A673 (cell line): Measurements from ENCODE around the gene MYOG. TPM values are rescaled to one million over a fixed set of nuclear protein-coding genes. Genes with fewer than 3 reads are reported as not detected.

Experiments used
- Bru-seq: library from RNA; stranded (reverse); fragments of 400-500 nt; gene quantifications from one replicate; lab custom pipeline; 2021; lab: Mats Ljungman, UMichigan
- BruChase-seq, 2 experiments: library from RNA; stranded (reverse); fragments of 400-500 nt; gene quantifications; one replicate each; lab custom pipeline; 2021; lab: Mats Ljungman, UMichigan
- BruUV-seq: library from RNA; stranded (reverse); fragments of 400-500 nt; replicated peaks from 2 replicates; lab custom pipeline; 2021; lab: Mats Ljungman, UMichigan
- CTCF ChIA-PET: fragments of 300-600 bp; sonication (Branson Sonifier 250); formaldehyde crosslinking; loops from one replicate; lab custom pipeline; 2022; ENCODE audit warnings: antibody characterized with exemption; lab: Charles Lee
- POLR2A ChIA-PET: fragments of 300-600 bp; sonication (Branson Sonifier 250); formaldehyde crosslinking; loops from one replicate; lab custom pipeline; 2022; ENCODE audit warnings: antibody characterized with exemption; ENCODE audit not compliant: low non-redundant PET; lab: Charles Lee
- DNase-seq: peaks from one replicate; pipeline ENCODE4 v3.0.0-alpha.2; 2015; ENCODE audit warnings: low spot score
- H3K27ac ChIP-seq: fragments of 200-600 bp; sonication (generic); 2 replicates; pipeline ENCODE4 v1.5.1; 2016; ENCODE audit warnings: mixed run types, low read depth, mild to moderate bottlenecking, mixed read lengths, antibody characterized with exemption, low read length; ENCODE audit not compliant: poor library complexity, severe bottlenecking
- H3K27me3 ChIP-seq: fragments of 200-600 bp; sonication (generic); replicated peaks from 2 replicates; pipeline ENCODE4 v1.6.1; 2017; ENCODE audit warnings: mixed run types, low read depth, mild to moderate bottlenecking, mixed read lengths, antibody characterized with exemption, low read length; ENCODE audit not compliant: insufficient read depth, poor library complexity
- H3K36me3 ChIP-seq: fragments of 200-600 bp; sonication (generic); 2 replicates; pipeline ENCODE4 v1.6.1; 2016; ENCODE audit warnings: mixed run types, mild to moderate bottlenecking, mixed read lengths, antibody characterized with exemption, low read length; ENCODE audit not compliant: insufficient read depth, poor library complexity, severe bottlenecking
- H3K4me1 ChIP-seq: fragments of 200-600 bp; sonication (generic); 2 replicates; pipeline ENCODE4 v1.6.1; 2017; ENCODE audit warnings: mixed run types, mild to moderate bottlenecking, mixed read lengths, antibody characterized with exemption, low read length; ENCODE audit not compliant: insufficient read depth, poor library complexity, severe bottlenecking
- H3K4me3 ChIP-seq: fragments of 200-600 bp; sonication (generic); 2 replicates; pipeline ENCODE4 v1.5.1; 2016; ENCODE audit warnings: low read depth, mixed run types, mild to moderate bottlenecking, mixed read lengths, low read length; ENCODE audit not compliant: poor library complexity, severe bottlenecking
- H3K9me3 ChIP-seq: fragments of 200-600 bp; sonication (generic); 2 replicates; pipeline ENCODE4 v1.6.1; 2016; ENCODE audit warnings: mixed run types, low read depth, mild to moderate bottlenecking, mixed read lengths, antibody characterized with exemption, low read length; ENCODE audit not compliant: poor library complexity, severe bottlenecking
- CTCF ChIP-seq: fragments of 300-800, 200-600 bp; sonication (generic); conservative IDR thresholded peaks from 2 replicates; pipeline ENCODE4 v1.5.1; 2017; ENCODE audit warnings: low read depth, mild to moderate bottlenecking, antibody characterized with exemption, low read length, moderate library complexity, mixed read lengths
- EZH2 ChIP-seq: fragments of 200-600 bp; sonication (generic); IDR thresholded peaks from 2 replicates; pipeline ENCODE4 v1.6.1; 2017; ENCODE audit warnings: borderline replicate concordance, low read depth, mild to moderate bottlenecking, mixed read lengths, antibody characterized with exemption, low read length; ENCODE audit not compliant: poor library complexity, severe bottlenecking
- intact Hi-C: fragments of 100-400 bp; cut with micrococcal nuclease; formaldehyde crosslinking; loops from one replicate; pipeline ENCODE4 v1.10.0; 2022; ENCODE audit not compliant: unreplicated experiment
- long read RNA-seq: library from polyadenylated mRNA; stranded (forward); transcript quantifications from one replicate; pipeline ENCODE4 v2.0.0, GENCODE V29; 2022
- total RNA-seq: library from RNA; stranded (reverse); gene quantifications from 2 replicates; pipeline ENCODE4 v1.2.3, GENCODE V29; 2021

Gene MYOG
- not detected in 2 replicates for total RNA-seq
- not detected for Bru-seq, nascent RNA
- BruChase-seq, experiment 1, labeled RNA remaining after a 2-hour chase: not detected
- BruChase-seq, experiment 2, labeled RNA remaining after a 6-hour chase: not detected
- long read RNA-seq: 0 reads

GRCh38 chr1:203085528-203086406 lies at the start of gene MYOG:
Gene MYOG, minus strand, starts transcription at chr1:203086012. Its CDS starts 51 bp downstream, at chr1:203085961.
- Histone ChIP-seq H3K4me1 (no peaks in the 10 kb centered on the region), H3K27ac (no peak within 1 kb of the TSS), H3K4me3 (no peak within 1 kb of the TSS), H3K36me3 (no peaks in the 10 kb centered on the region), H3K27me3 (peaks cover 3% of the 10 kb centered on the region), H3K9me3 (no peaks in the 10 kb centered on the region)
- CTCF ChIA-PET: no interaction called here
- TF ChIP-seq EZH2: no peak
- no peak for TF ChIP-seq CTCF
- intact Hi-C loops: no loop called here
- BruUV-seq: no TSS peak
- POLR2A ChIA-PET: no interaction called here
- no peak for DNase-seq

- no peaks in the 10 kb centered on the region for H3K36me3 ChIP-seq
- H3K27me3 ChIP-seq: no peaks in the 10 kb centered on the region
- no peaks in the 10 kb centered on the region for H3K4me1 ChIP-seq
- H3K9me3 ChIP-seq: no peaks in the 10 kb centered on the region
- TF ChIP-seq EZH2 (no peak), CTCF (no peak)
- no peak overlapping the region for H3K27ac ChIP-seq
- intact Hi-C loops: no loop called here
- ChIA-PET POLR2A (no interaction called here), CTCF (no interaction called here)
- BruUV-seq: no TSS peak
- H3K4me3 ChIP-seq: no peak overlapping the region
- DNase-seq: no peak
These were observed 48.3 kb upstream of the MYOG start for GRCh38 chr1:203133970-203134725.

DNA sequence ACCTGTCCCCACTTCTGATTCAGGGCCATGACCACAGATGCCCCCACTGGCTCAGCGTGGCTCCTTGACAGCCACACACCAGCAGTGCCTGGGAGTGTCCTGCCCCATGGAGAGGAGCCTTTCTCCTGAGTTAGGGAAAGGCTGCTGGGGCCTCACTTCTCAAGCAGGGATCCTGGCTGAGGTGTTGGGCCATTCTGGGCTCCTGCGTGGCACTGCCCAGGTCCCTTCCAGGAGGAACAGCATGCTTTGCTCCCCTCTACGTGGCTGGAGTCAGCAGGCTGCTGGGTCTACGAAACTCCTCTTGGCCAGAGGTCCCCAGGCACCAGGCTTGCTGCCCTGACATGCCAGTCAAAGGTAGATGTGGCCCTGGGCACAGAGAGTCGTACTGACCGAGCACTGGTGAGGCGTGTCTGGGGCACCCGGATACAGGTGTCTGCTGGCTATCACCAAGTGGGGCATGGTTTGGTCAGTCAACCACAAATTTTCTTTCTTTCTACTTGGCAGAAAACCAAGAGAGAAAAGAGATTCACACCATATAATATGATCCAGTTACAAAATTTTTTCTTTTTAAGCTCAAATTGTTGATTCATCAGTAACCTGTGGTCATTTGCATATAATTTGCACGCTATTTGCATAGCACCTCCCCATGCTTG lies 45.9 kb upstream of the MYOG start:
- TF ChIP-seq CTCF (no peak), EZH2 (no peak)
- Histone ChIP-seq H3K27me3 (peaks cover 21% of the 10 kb centered on the region), H3K4me3 (no peak overlapping the region), H3K36me3 (no peaks in the 10 kb centered on the region), H3K9me3 (no peaks in the 10 kb centered on the region), H3K27ac (no peak overlapping the region), H3K4me1 (peaks cover 15% of the 10 kb centered on the region)
- no TSS peak for BruUV-seq
- intact Hi-C loops: no loop called here
- CTCF ChIA-PET: no interaction called here
- DNase-seq: no peak
- POLR2A ChIA-PET: no interaction called here
